ENCODE results near the gene CCDC87.
"Not testable (repeated sequence)": the region's sequence is repeated elsewhere in the genome, so short reads cannot be mapped to it uniquely, and the experiment has no call there.

CCDC87 gene

GRCh38 chr11:66592457-66593302 is at the start of gene CCDC87, which contains the start of gene CCS:
Gene CCDC87, minus strand, starts transcription at chr11:66593063. Its CDS starts 48 bp downstream, at chr11:66593015.
Gene CCS, plus strand, starts transcription at chr11:66593185. Its CDS starts 77 bp downstream, at chr11:66593262.
- DNase-seq, result peak; percentile 91

GRCh38 chr11:66641834-66642233 is 49.0 kb upstream of the CCDC87 start:
- DNase-seq, result no peak

- not testable (repeated sequence) for DNase-seq
Observed at GRCh38 chr11:66639814-66640340, 47.0 kb upstream of the CCDC87 start.

GRCh38 chr11:66639066-66639813 is 46.4 kb upstream of the CCDC87 start:
- DNase-seq, result no peak

GRCh38 chr11:66638177-66639065 is 45.6 kb upstream of the CCDC87 start, which contains the start of gene RBM4:
Gene RBM4, plus strand, starts transcription at chr11:66638703. Its CDS starts 1,009 bp downstream, at chr11:66639712.
- DNase-seq, result peak; percentile 98

- no peak for DNase-seq
Observed at GRCh38 chr11:66637557-66638176, 44.8 kb upstream of the CCDC87 start.

- no peak for DNase-seq
Observed at GRCh38 chr11:66636411-66636810, 43.5 kb upstream of the CCDC87 start.

- DNase-seq, result no peak
Observed at GRCh38 chr11:66632952-66633351, 40.1 kb upstream of the CCDC87 start.

GRCh38 chr11:66631883-66632282 is 39.0 kb upstream of the CCDC87 start:
- DNase-seq, result no peak

GRCh38 chr11:66629356-66629755 is 36.5 kb upstream of the CCDC87 start:
- DNase-seq, result no peak

- DNase-seq, result no peak
Observed at GRCh38 chr11:66628061-66628603, 35.3 kb upstream of the CCDC87 start.

GRCh38 chr11:66626926-66627325 is 34.1 kb upstream of the CCDC87 start:
- no peak for DNase-seq

GRCh38 chr11:66626382-66626781 is 33.5 kb upstream of the CCDC87 start:
- DNase-seq, result no peak

GRCh38 chr11:66625752-66626149 is 32.9 kb upstream of the CCDC87 start:
- DNase-seq, result no peak

- no peak for DNase-seq
Observed at GRCh38 chr11:66625041-66625751, 32.3 kb upstream of the CCDC87 start.

GRCh38 chr11:66624450-66624849 is 31.6 kb upstream of the CCDC87 start:
- DNase-seq, result no peak

- no peak for DNase-seq
Observed at GRCh38 chr11:66619080-66619554, 26.3 kb upstream of the CCDC87 start.

GRCh38 chr11:66617155-66617834 is 24.4 kb upstream of the CCDC87 start:
- no peak for DNase-seq

GRCh38 chr11:66616379-66617154 is 23.7 kb upstream of the CCDC87 start, which contains the start of gene RBM14:
Gene RBM14, plus strand, starts transcription at chr11:66616630. Its CDS starts 91 bp downstream, at chr11:66616721.
- peak; percentile 96 for DNase-seq

All from NCI-H2107 (cell line).